Neural cell (in vitro differentiated cells): ENCODE results near the gene CES5A.

ENCODE experiments used
- POLR2AphosphoS5 ChIP-seq: IDR thresholded peaks from 2 replicates; pipeline ENCODE4 v1.6.1; 2012
- TF ChIP-seq, protein P1 (sequence below): IDR thresholded peaks from 2 replicates; pipeline ENCODE4 v1.6.1; 2012; ENCODE audit warnings: borderline replicate concordance

DNA sequence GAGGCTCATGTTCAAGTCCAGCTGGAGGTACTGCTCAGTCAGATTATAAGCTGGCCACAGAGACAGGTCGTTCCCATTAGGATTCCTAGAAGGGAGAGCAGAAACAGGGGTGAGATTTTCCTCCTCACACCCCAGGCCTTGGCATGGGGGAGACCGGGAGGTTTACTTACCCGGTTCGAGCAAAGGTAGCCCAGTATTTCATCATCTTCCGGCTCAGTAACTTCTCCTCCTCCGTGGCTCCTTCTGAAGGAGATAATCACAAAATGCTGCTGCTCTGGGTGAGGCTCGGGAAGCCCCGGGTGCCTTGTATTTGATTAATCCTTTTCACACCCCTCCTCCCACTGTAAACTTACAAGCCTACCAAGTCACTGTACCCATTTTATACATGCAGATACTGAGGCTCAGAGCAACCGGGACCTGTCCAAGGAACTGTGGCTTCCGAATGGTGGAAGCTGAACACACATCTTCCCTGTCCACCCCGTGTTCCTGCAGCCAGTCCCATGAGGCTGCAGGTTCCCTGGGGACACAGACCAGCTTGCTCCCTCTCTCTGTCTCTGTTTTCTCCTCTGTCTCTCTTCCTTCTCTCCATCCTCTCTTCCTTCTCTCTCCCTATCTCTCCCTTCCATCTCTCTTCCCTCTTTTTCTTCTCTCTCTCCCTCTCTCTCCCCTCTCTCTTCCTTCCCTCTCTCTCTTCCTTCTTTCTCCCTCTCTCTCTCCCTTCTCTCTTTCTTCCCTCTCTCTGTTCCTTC lies 28.4 kb downstream of the CES5A start:
- no peak for TF ChIP-seq POLR2AphosphoS5
- TF ChIP-seq, protein P1, sequence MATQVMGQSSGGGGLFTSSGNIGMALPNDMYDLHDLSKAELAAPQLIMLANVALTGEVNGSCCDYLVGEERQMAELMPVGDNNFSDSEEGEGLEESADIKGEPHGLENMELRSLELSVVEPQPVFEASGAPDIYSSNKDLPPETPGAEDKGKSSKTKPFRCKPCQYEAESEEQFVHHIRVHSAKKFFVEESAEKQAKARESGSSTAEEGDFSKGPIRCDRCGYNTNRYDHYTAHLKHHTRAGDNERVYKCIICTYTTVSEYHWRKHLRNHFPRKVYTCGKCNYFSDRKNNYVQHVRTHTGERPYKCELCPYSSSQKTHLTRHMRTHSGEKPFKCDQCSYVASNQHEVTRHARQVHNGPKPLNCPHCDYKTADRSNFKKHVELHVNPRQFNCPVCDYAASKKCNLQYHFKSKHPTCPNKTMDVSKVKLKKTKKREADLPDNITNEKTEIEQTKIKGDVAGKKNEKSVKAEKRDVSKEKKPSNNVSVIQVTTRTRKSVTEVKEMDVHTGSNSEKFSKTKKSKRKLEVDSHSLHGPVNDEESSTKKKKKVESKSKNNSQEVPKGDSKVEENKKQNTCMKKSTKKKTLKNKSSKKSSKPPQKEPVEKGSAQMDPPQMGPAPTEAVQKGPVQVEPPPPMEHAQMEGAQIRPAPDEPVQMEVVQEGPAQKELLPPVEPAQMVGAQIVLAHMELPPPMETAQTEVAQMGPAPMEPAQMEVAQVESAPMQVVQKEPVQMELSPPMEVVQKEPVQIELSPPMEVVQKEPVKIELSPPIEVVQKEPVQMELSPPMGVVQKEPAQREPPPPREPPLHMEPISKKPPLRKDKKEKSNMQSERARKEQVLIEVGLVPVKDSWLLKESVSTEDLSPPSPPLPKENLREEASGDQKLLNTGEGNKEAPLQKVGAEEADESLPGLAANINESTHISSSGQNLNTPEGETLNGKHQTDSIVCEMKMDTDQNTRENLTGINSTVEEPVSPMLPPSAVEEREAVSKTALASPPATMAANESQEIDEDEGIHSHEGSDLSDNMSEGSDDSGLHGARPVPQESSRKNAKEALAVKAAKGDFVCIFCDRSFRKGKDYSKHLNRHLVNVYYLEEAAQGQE: no peak
